Measurements from ENCODE around the gene FZD2.

FZD2 gene

GRCh38 chr17:44608727-44609435, 51.6 kb downstream of the FZD2 start:
- no peak for DNase-seq

- DNase-seq, result no peak
These were observed 53.0 kb downstream of the FZD2 start for GRCh38 chr17:44610331-44610730.
